Gastroesophageal sphincter (tissue), 4 donors: ENCODE data around the gene SRRM4. TPM values are rescaled to one million over a fixed set of nuclear protein-coding genes. Genes with fewer than 3 reads are reported as not detected.
A peak's percentile ranks its signal among the peaks of the same experiment; 100 is the strongest.

Source experiments
- ATAC-seq: fragments of 150-250 bp; one replicate; pipeline ENCODE4 v1.9.1; 2016; ENCODE audit warnings: mild to moderate bottlenecking, moderate library complexity
- H3K27ac ChIP-seq, 4 donors: fragments of 200-600 bp; sonication (generic) in 3 of 4; 1 replicate in 3 of 4; 2 replicates in 1 of 4; pipeline ENCODE4 v1.5.1; 2016 to 2019
- H3K27me3 ChIP-seq: fragments of 200-600 bp; sonication (generic); one replicate; pipeline ENCODE4 v1.5.1; 2019
- H3K36me3 ChIP-seq, 2 donors: fragments of 200-600 bp; sonication (generic); one replicate each; pipeline ENCODE4 v1.5.1; 2019; ENCODE audit warnings: control low read depth in 1 of 2
- H3K4me1 ChIP-seq, 3 donors: fragments of 200-600 bp; sonication (generic); 1 replicate in 2 of 3; 2 replicates in 1 of 3; pipeline ENCODE4 v1.5.1; 2016 to 2019; ENCODE audit warnings: control low read depth in 2 of 3
- H3K4me3 ChIP-seq, 2 donors: fragments of 200-600 bp; sonication (generic); one replicate each; pipeline ENCODE4 v1.5.1; 2019; ENCODE audit warnings: mild to moderate bottlenecking in 1 of 2, moderate library complexity in 1 of 2
- H3K9me3 ChIP-seq, 3 donors: fragments of 200-600 bp; sonication (generic); one replicate each; pipeline ENCODE4 v1.5.1; 2017 to 2019; ENCODE audit warnings: control low read depth in 2 of 3
- CTCF ChIP-seq, 4 experiments: fragments of 200-600 bp in 2 of 4; fragments of 450-650 bp in 2 of 4; sonication (generic) in 1 of 4; IDR thresholded peaks; one replicate each; pipeline ENCODE4 v1.5.1; 2017 to 2019; ENCODE audit warnings: antibody characterized with exemption in 4 of 4, mild to moderate bottlenecking in 2 of 4, moderate library complexity in 2 of 4
- EP300 ChIP-seq: sonication (generic); formaldehyde crosslinking; IDR thresholded peaks from one replicate; pipeline ENCODE4 v1.6.1; 2017; ENCODE audit warnings: antibody characterized with exemption, mild to moderate bottlenecking
- POLR2A ChIP-seq, 2 donors: fragments of 450-650 bp; IDR thresholded peaks; one replicate each; pipeline ENCODE4 v1.6.1; 2017; ENCODE audit warnings: antibody characterized with exemption in 2 of 2, mild to moderate bottlenecking in 2 of 2, moderate library complexity in 1 of 2
- POLR2AphosphoS5 ChIP-seq: sonication (generic); formaldehyde crosslinking; IDR thresholded peaks from one replicate; pipeline ENCODE4 v1.6.1; 2017; ENCODE audit warnings: antibody characterized with exemption
- WGBS, 2 donors: methylation state at CpG; one replicate each; pipeline ENCODE4 v1.1.5; 2018; ENCODE audit warnings: low coverage in 1 of 2; 5-methylcytosine and 5-hydroxymethylcytosine counted together
- total RNA-seq, 4 donors: library from RNA; depleted of rRNA; stranded (reverse); fragments of >200 nt; gene quantifications; one replicate each; pipeline ENCODE4 v1.1.0, GENCODE V29; 2016

Gene SRRM4
- total RNA-seq, 4 donors from 2014 or later: 0.04 TPM; not detected in 3

- Histone ChIP-seq H3K9me3 (no peaks in the 10 kb centered on the region), H3K36me3 (no peaks in the 10 kb centered on the region), H3K4me1 (peaks cover 0 to 8% (median 0%) of the 10 kb centered on the region in 3 donors), H3K27ac (peak overlapping the region in 2 of 4 donors; percentile 22), H3K27me3 (no peaks in the 10 kb centered on the region), H3K4me3 (peak overlapping the region in 1 of 2 donors; percentile 8)
- no peak for TF ChIP-seq EP300
- TF ChIP-seq POLR2AphosphoS5: no peak
- TF ChIP-seq CTCF (IDR thresholded peaks at IDR 0.05): no peak
- TF ChIP-seq POLR2A (IDR thresholded peaks at IDR 0.05): no peak
- no peak for ATAC-seq
- 95% methylated on average over 3 of the region's 7 CpGs; no CpG with 5 or more reads in 1 of the 2 donors for WGBS, 2 donors
Measured at GRCh38 chr12:119157978-119158377, 176.6 kb downstream of the SRRM4 start.

DNA sequence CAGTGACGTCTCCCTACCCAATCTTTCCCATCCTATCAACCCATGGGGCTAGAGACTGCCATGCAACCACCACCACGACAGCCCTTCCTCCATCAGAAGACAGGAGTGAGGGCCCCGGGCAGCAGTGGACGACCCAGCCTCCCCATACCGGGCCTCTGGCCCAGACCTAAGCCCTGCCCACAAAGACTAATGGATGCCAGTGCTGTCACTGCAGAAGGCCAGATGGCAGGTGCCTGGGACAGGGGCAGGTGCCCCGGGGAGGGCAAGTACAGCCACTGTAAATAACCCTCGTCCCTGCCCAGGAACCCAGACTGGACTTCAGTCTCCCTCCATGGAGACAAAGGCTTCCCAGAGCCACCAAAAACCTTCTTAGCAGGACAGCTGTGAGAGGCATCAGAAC, 177.1 kb downstream of the SRRM4 start:
- Histone ChIP-seq H3K27ac (peak overlapping the region in 1 of 4 donors; percentile 22), H3K27me3 (no peaks in the 10 kb centered on the region), H3K36me3 (no peaks in the 10 kb centered on the region), H3K4me1 (peaks cover 0 to 8% (median 0%) of the 10 kb centered on the region in 3 donors), H3K9me3 (no peaks in the 10 kb centered on the region), H3K4me3 (peak overlapping the region in 1 of 2 donors; percentile 8)
- no peak for TF ChIP-seq EP300
- TF ChIP-seq POLR2A (IDR thresholded peaks at IDR 0.05): no peak
- TF ChIP-seq POLR2AphosphoS5: no peak
- no peak for TF ChIP-seq CTCF (IDR thresholded peaks at IDR 0.05)
- 84% methylated on average over 5 of the region's 7 CpGs; no CpG with 5 or more reads in 1 of the 2 donors for WGBS, 2 donors
- ATAC-seq: no peak

DNA sequence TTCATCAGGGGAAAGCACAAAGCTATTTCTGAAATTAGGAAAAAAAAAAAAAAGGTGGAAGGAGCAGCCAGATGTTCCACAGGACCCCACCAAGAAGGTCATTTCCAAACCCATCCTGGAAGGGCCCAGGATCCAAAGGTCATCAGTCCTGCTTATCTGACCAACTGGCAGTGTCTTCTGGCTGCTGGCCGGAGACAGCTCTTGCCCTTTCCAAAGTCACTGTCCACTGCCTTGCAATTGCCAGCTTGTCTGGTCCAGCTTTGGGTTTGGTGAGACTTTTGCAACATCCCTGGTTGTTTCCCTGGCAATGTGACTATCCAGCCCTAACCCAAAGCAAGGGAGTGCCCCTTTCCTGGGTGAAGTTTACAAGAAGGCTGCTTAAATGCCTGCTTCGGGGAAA, 178.5 kb downstream of the SRRM4 start:
- H3K27ac ChIP-seq: no peak overlapping the region
- peaks cover 0 to 8% (median 0%) of the 10 kb centered on the region in 3 donors for H3K4me1 ChIP-seq
- H3K36me3 ChIP-seq: no peaks in the 10 kb centered on the region
- H3K27me3 ChIP-seq: no peaks in the 10 kb centered on the region
- no peak overlapping the region for H3K4me3 ChIP-seq
- H3K9me3 ChIP-seq: no peaks in the 10 kb centered on the region
- WGBS, 2 donors: 81 to 85% methylated on average over 2 of the region's 2 CpGs
- ATAC-seq: no peak
- TF ChIP-seq POLR2A (IDR thresholded peaks at IDR 0.05) (no peak), POLR2AphosphoS5 (no peak), CTCF (IDR thresholded peaks at IDR 0.05) (no peak), EP300 (no peak)

DNA sequence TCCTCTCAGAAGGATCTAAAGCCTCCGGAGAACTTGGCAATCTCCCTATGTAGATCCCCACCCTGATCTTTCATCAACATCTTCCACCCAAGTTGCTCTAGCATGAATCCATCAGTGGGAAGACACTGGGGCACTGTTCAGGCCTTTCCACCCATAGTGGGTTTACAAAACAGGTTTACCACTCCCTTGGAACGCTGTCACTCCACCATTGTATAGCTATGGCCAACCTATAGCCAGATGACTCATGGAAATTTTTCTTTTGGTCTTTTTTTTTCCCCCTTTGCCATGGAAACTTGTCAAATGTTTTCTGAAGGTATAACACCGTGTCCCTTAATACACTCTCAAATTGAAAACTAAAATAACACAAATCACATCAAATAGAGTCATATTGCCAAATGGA, 186.6 kb downstream of the SRRM4 start:
- Histone ChIP-seq H3K4me1 (no peaks in the 10 kb centered on the region), H3K27me3 (no peaks in the 10 kb centered on the region), H3K27ac (no peak overlapping the region), H3K4me3 (no peak overlapping the region), H3K9me3 (no peaks in the 10 kb centered on the region), H3K36me3 (no peaks in the 10 kb centered on the region)
- TF ChIP-seq POLR2AphosphoS5 (no peak), POLR2A (IDR thresholded peaks at IDR 0.05) (no peak)
- ATAC-seq: no peak
- WGBS, 2 donors: 60 to 64% methylated on average over 2 to 3 of the region's 3 CpGs

GRCh38 chr12:119168721-119169120, 187.4 kb downstream of the SRRM4 start:
- TF ChIP-seq CTCF (IDR thresholded peaks at IDR 0.05): no peak
- TF ChIP-seq POLR2A (IDR thresholded peaks at IDR 0.05): no peak
- no peak for TF ChIP-seq POLR2AphosphoS5
- no peak for TF ChIP-seq EP300
- H3K27me3 ChIP-seq: no peaks in the 10 kb centered on the region
- no peak for ATAC-seq
- no peak overlapping the region for H3K27ac ChIP-seq
- H3K4me3 ChIP-seq: no peak overlapping the region
- no peaks in the 10 kb centered on the region for H3K36me3 ChIP-seq
- H3K9me3 ChIP-seq: no peaks in the 10 kb centered on the region
- 69 to 83% methylated on average over 3 of the region's 3 CpGs for WGBS, 2 donors
- no peaks in the 10 kb centered on the region for H3K4me1 ChIP-seq
